SK-N-SH (cell line): ENCODE results near the gene P2RY13. TPM values are rescaled to one million over a fixed set of nuclear protein-coding genes. Genes with fewer than 3 reads are reported as not detected.

Source experiments
- CTCF ChIA-PET: fragments of 300-600, 350-600 bp; formaldehyde crosslinking; extraction: SDS; loops from one replicate; lab custom pipeline; 2021; lab: Yijun Ruan, JAX
- POLR2A ChIA-PET: fragments of 350-600 bp; sonication (Branson Sonifier 250); formaldehyde crosslinking; extraction: SDS; loops from one replicate; lab custom pipeline; 2020; ENCODE audit warnings: antibody characterized with exemption, inconsistent platforms; lab: Yijun Ruan, JAX
- DNase-seq: peaks from one replicate; pipeline ENCODE4 v3.0.0; 2012
- H2AFZ ChIP-seq: fragments of 200-600 bp; sonication (generic); 2 replicates; pipeline ENCODE4 v1.8.1; 2016; ENCODE audit warnings: antibody characterized with exemption, mild to moderate bottlenecking, low read depth
- H3F3A ChIP-seq: fragments of 200-600 bp; sonication (generic); replicated peaks from 2 replicates; pipeline ENCODE3; 2016; ENCODE audit warnings: antibody characterized with exemption, mild to moderate bottlenecking; ENCODE audit not compliant: insufficient read depth
- H3K27ac ChIP-seq, 2 experiments: fragments of 200-500 bp in 1 of 2; fragments of 200-600 bp in 1 of 2; sonication (Bioruptor generic) in 1 of 2; sonication (generic), shearing (Covaris generic) in 1 of 2; 2 replicates each; pipeline versions ENCODE4 v1.5.1 to v1.6.1; 2014 to 2016; ENCODE audit warnings: low read depth in 2 of 2, inconsistent platforms in 1 of 2, low read length in 1 of 2, mild to moderate bottlenecking in 1 of 2, mixed read lengths in 1 of 2
- H3K27me3 ChIP-seq: fragments of 200-600 bp; sonication (generic), shearing (Covaris generic); 2 replicates; pipeline ENCODE4 v1.6.1; 2016; ENCODE audit warnings: mixed run types; ENCODE audit not compliant: insufficient read depth
- H3K36me3 ChIP-seq, 2 experiments: fragments of 200-500 bp in 1 of 2; fragments of 200-600 bp in 1 of 2; sonication (Bioruptor generic) in 1 of 2; sonication (generic) in 1 of 2; replicated peaks in 1 of 2; 2 replicates each; pipeline versions ENCODE3 to v1.5.1; 2014 to 2016; ENCODE audit warnings: low read length in 1 of 2, mild to moderate bottlenecking in 1 of 2; ENCODE audit not compliant: insufficient read depth in 2 of 2, control insufficient read depth in 1 of 2
- H3K4me1 ChIP-seq, 2 experiments: fragments of 200-500 bp in 1 of 2; fragments of 200-600 bp in 1 of 2; sonication (Bioruptor generic) in 1 of 2; sonication (generic), shearing (Covaris generic) in 1 of 2; 2 replicates each; pipeline versions ENCODE4 v1.5.1 to v1.6.1; 2014 to 2016; ENCODE audit warnings: low read depth in 1 of 2, low read length in 1 of 2, mixed run types in 1 of 2; ENCODE audit not compliant: insufficient read depth in 2 of 2, control insufficient read depth in 1 of 2
- H3K4me2 ChIP-seq: fragments of 200-600 bp; sonication (generic), shearing (Covaris generic); 2 replicates; pipeline ENCODE4 v1.6.1; 2017; ENCODE audit warnings: mixed run types
- H3K4me3 ChIP-seq, 2 experiments: fragments of 200-500 bp in 1 of 2; fragments of 200-600 bp in 1 of 2; sonication (Bioruptor generic) in 1 of 2; sonication (generic), shearing (Covaris generic) in 1 of 2; 2 replicates each; pipeline versions ENCODE4 v1.5.1 to v1.8.1; 2014 to 2016; ENCODE audit warnings: low read depth in 2 of 2, inconsistent platforms in 1 of 2, low read length in 1 of 2, mild to moderate bottlenecking in 1 of 2, mixed read lengths in 1 of 2, moderate library complexity in 1 of 2
- H3K79me2 ChIP-seq: fragments of 200-600 bp; sonication (generic); 2 replicates; pipeline ENCODE4 v1.8.1; 2017; ENCODE audit warnings: mild to moderate bottlenecking; ENCODE audit not compliant: insufficient read depth
- H3K9ac ChIP-seq: fragments of 200-600 bp; sonication (generic); 2 replicates; pipeline ENCODE4 v1.6.1; 2017; ENCODE audit warnings: mixed run types
- H3K9me2 ChIP-seq: fragments of 200-600 bp; sonication (generic); 2 replicates; pipeline ENCODE4 v1.6.1; 2017; ENCODE audit warnings: mixed run types
- H3K9me3 ChIP-seq: fragments of 200-600 bp; sonication (generic); 2 replicates; pipeline ENCODE4 v1.6.1; 2017; ENCODE audit warnings: mixed run types, mild to moderate bottlenecking, moderate library complexity
- H4K20me1 ChIP-seq: fragments of 200-600 bp; sonication (generic); 2 replicates; pipeline ENCODE4 v1.6.1; 2017; ENCODE audit warnings: mild to moderate bottlenecking, mixed run types; ENCODE audit not compliant: insufficient read depth
- FOSL2 ChIP-seq: IDR thresholded peaks from 2 replicates; pipeline ENCODE4 v1.4.0; 2012; ENCODE audit warnings: low read depth, mild to moderate bottlenecking, moderate library complexity, borderline replicate concordance
- FOXJ3 ChIP-seq: sonication (generic); formaldehyde crosslinking; IDR thresholded peaks from 2 replicates; pipeline ENCODE4 v1.5.1; 2020; ENCODE audit warnings: mild to moderate bottlenecking, missing genetic modification reagents
- FOXM1 ChIP-seq: IDR thresholded peaks from 2 replicates; pipeline ENCODE4 v1.4.0; 2012; ENCODE audit warnings: low read depth, mild to moderate bottlenecking
- GATA2 ChIP-seq: sonication (generic); formaldehyde crosslinking; IDR thresholded peaks from 2 replicates; pipeline ENCODE4 v1.5.0; 2020; ENCODE audit warnings: mild to moderate bottlenecking, missing genetic modification reagents
- IRF3 ChIP-seq: fragments of 150-350 bp; IDR thresholded peaks from 2 replicates; pipeline ENCODE4 v1.6.1; 2016; ENCODE audit warnings: mild to moderate bottlenecking, low read depth, low read length
- NFIC ChIP-seq: IDR thresholded peaks from 2 replicates; pipeline ENCODE4 v1.4.0; 2012; ENCODE audit warnings: borderline replicate concordance
- NRF1 ChIP-seq: IDR thresholded peaks from 2 replicates; pipeline ENCODE4 v1.6.1; 2012; ENCODE audit warnings: low read depth, mild to moderate bottlenecking, low read length
- RAD21 ChIP-seq: IDR thresholded peaks from 2 replicates; pipeline ENCODE4 v1.6.1; 2012; ENCODE audit warnings: mild to moderate bottlenecking, low read length
- REST ChIP-seq: IDR thresholded peaks from 2 replicates; pipeline ENCODE4 v1.6.1; 2012; ENCODE audit warnings: mild to moderate bottlenecking, low read depth, low read length, moderate library complexity
- RXRA ChIP-seq: IDR thresholded peaks from 2 replicates; pipeline ENCODE4 v1.4.0; 2012; ENCODE audit warnings: low read depth, mild to moderate bottlenecking, borderline replicate concordance
- SIN3A ChIP-seq: IDR thresholded peaks from 2 replicates; pipeline ENCODE4 v1.6.1; 2012; ENCODE audit warnings: low read depth, mild to moderate bottlenecking, low read length, moderate library complexity, borderline replicate concordance
- SMC3 ChIP-seq: IDR thresholded peaks from 2 replicates; pipeline ENCODE4 v1.6.1; 2012; ENCODE audit warnings: low read depth, low read length, improper control_type of control experiment
- USF1 ChIP-seq: IDR thresholded peaks from 2 replicates; pipeline ENCODE4 v1.4.0; 2012; ENCODE audit warnings: low read depth, borderline replicate concordance
- YY1 ChIP-seq: IDR thresholded peaks from 2 replicates; pipeline ENCODE4 v1.4.0; 2012; ENCODE audit warnings: low read depth, mild to moderate bottlenecking
- WGBS: methylation state at CpG from one replicate; pipeline ENCODE4 v1.1.6; 2017; ENCODE audit warnings: low lambda C conversion rate; 5-methylcytosine and 5-hydroxymethylcytosine counted together
- polyA plus RNA-seq, 3 experiments: library from polyadenylated mRNA; depleted of rRNA; stranded (reverse); fragments of >200 nt; gene quantifications; 2 replicates each; pipeline ENCODE4 v1.2.3, GENCODE V29; 2012

P2RY13 gene
- polyA plus RNA-seq, 1 of the 3 experiments (the other 2 are of a cell fraction) = not detected

- TF ChIP-seq REST (no peak), YY1 (no peak), FOSL2 (no peak), RAD21 (no peak), FOXM1 (no peak), GATA2 (CRISPR knock-in tag) (no peak), IRF3 (no peak), SMC3 (no peak), USF1 (no peak), RXRA (no peak)
- H2AFZ ChIP-seq = no peak within 1 kb of the TSS
- ChIA-PET CTCF (interaction anchor here (7.0 to 9.0 kb wide), 2 partner anchors 51 to 109 kb away, joined by 63 to 106 read pairs; no protein-coding TSS in a partner anchor), POLR2A (no interaction called here)
- no peak within 1 kb of the TSS for H3K27ac ChIP-seq
- no peak within 1 kb of the TSS for H3K9ac ChIP-seq
- H3K27me3 ChIP-seq = no peaks in the 10 kb centered on the region
- no peaks in the 10 kb centered on the region for H3K4me1 ChIP-seq
- H3K36me3 ChIP-seq = no peaks in the 10 kb centered on the region
- H3K4me2 ChIP-seq = no peak within 1 kb of the TSS
- 65% methylated on average over 4 of the region's 4 CpGs for WGBS
- no peak within 1 kb of the TSS for H3K4me3 ChIP-seq
- H4K20me1 ChIP-seq = no peaks in the 10 kb centered on the region
- no peaks in the 10 kb centered on the region for H3K9me2 ChIP-seq
- H3K79me2 ChIP-seq = no peaks in the 10 kb centered on the region
- no peaks in the 10 kb centered on the region for H3K9me3 ChIP-seq
- H3F3A ChIP-seq = no peaks in the 10 kb centered on the region
- DNase-seq = no peak
These were observed 51.1 kb downstream of the P2RY13 start, which contains the start of gene P2RY14 for GRCh38 chr3:151278230-151278629. TSS of gene P2RY14 (minus strand) at chr3:151278542. CDS start at chr3:151214316, 64,226 bp downstream.

GRCh38 chr3:151276687-151277042, 52.7 kb downstream of the P2RY13 start:
- WGBS = 69% methylated on average over 6 of the region's 6 CpGs
- Histone ChIP-seq H3K27ac (no peak overlapping the region), H3F3A (no peaks in the 10 kb centered on the region), H4K20me1 (no peaks in the 10 kb centered on the region), H3K27me3 (no peaks in the 10 kb centered on the region), H3K36me3 (no peaks in the 10 kb centered on the region), H3K79me2 (no peaks in the 10 kb centered on the region), H3K9me3 (no peaks in the 10 kb centered on the region), H3K9ac (no peak overlapping the region), H3K4me2 (no peak overlapping the region), H3K9me2 (no peaks in the 10 kb centered on the region)
- CTCF ChIA-PET = interaction anchor here (7.0 to 9.0 kb wide), 2 partner anchors 50 to 107 kb away, joined by 63 to 106 read pairs; no protein-coding TSS in a partner anchor
- no peak for DNase-seq
- TF ChIP-seq NRF1 = no peak
- no peak for TF ChIP-seq YY1
- TF ChIP-seq FOXJ3 (CRISPR knock-in tag) = no peak
- no peak for TF ChIP-seq SIN3A
- TF ChIP-seq NFIC = no peak
- TF ChIP-seq, all 33 proteins: peak for 0
- POLR2A ChIA-PET = no interaction called here
- no peak overlapping the region for H2AFZ ChIP-seq
- no peak overlapping the region for H3K4me3 ChIP-seq
- no peaks in the 10 kb centered on the region for H3K4me1 ChIP-seq

Other genes with a start within 250 kb of the P2RY13 start
- 0.03 and 0.06 TPM in 2 replicates for gene MED12L, start 243.9 kb downstream of the P2RY13 start, polyA plus RNA-seq (2012; rRNA removed)
- gene GPR171, start 126.3 kb downstream of the P2RY13 start, polyA plus RNA-seq (2012; rRNA removed) = not detected in 2 replicates
- not detected in 2 replicates for gene P2RY14, start 51.0 kb downstream of the P2RY13 start, polyA plus RNA-seq (2012; rRNA removed)
- gene GPR87, start 12.7 kb downstream of the P2RY13 start, polyA plus RNA-seq (2012; rRNA removed) = 2.3 and 2.4 TPM in 2 replicates
- gene P2RY12, start 55.2 kb upstream of the P2RY13 start, polyA plus RNA-seq (2012; rRNA removed) = not detected in 2 replicates
- gene IGSF10, start 131.5 kb upstream of the P2RY13 start, polyA plus RNA-seq (2012; rRNA removed) = 15.3 and 18.9 TPM in 2 replicates